NB4 (cell line): ENCODE data around the gene EFCAB7.

ENCODE experiments used
- DNase-seq: peaks from one replicate; pipeline ENCODE4 v3.0.0; 2010; ENCODE audit warnings: low read depth
- H3K4me3 ChIP-seq: one replicate; pipeline ENCODE4 v1.5.1; 2011; ENCODE audit warnings: mild to moderate bottlenecking, low read depth, low read length, moderate library complexity
- CTCF ChIP-seq: IDR thresholded peaks from one replicate; pipeline ENCODE4 v1.5.1; 2012; ENCODE audit warnings: low read depth, low read length
- MYC ChIP-seq: IDR thresholded peaks from 2 replicates; pipeline ENCODE4 v1.6.1; 2011; ENCODE audit warnings: low read depth, low read length
- POLR2A ChIP-seq: IDR thresholded peaks from 2 replicates; pipeline ENCODE4 v1.6.1; 2011; ENCODE audit warnings: mild to moderate bottlenecking; ENCODE audit not compliant: insufficient read length; ENCODE audit errors: extremely low read depth
- TF ChIP-seq, protein P1 (sequence below): IDR thresholded peaks from 2 replicates; pipeline ENCODE4 v1.6.1; 2011; ENCODE audit warnings: low read depth, low read length

Gene EFCAB7

GRCh38 chr1:63621698-63622097, 98.4 kb downstream of the EFCAB7 start:
- no peak for DNase-seq
- TF ChIP-seq, protein P1, sequence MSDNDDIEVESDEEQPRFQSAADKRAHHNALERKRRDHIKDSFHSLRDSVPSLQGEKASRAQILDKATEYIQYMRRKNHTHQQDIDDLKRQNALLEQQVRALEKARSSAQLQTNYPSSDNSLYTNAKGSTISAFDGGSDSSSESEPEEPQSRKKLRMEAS, result no peak
- TF ChIP-seq CTCF (no peak), POLR2A (no peak), MYC (no peak)

More at GRCh38 chr1:63621698-63622097, 98.4 kb downstream of the EFCAB7 start:
- H3K4me3 ChIP-seq, result no peak overlapping the region
